ENCODE results near the gene MYO5B. TPM values are rescaled to one million over a fixed set of nuclear protein-coding genes. Genes with fewer than 3 reads are reported as not detected.

MYO5B gene
- total and polyA plus RNA-seq, 8 donors: 9.0 to 25.5 (median 12.1) TPM

DNA sequence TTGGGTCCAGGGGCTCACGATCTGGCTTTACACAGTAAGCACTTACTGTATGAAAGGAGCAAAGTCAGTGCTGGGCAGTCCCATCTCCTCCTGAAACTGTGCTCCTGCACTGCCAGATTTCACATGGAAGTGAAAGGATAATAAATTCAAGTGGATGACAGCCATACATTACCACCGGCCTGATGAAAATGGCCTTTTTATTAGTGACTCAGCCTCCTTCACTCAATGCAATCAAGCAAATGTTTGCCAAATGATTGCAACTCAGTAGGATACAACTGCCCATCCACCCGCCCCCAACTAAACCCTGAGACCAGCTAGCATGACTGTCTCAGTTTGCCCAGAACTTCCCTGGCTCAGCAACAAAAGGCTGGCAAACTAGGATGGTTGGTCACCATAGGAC is 77.1 kb downstream of the MYO5B start:
- Histone ChIP-seq H3K4me3 (no peak overlapping the region), H3K36me3 (no peaks in the 10 kb centered on the region), H3K27me3 (no peaks in the 10 kb centered on the region), H3K27ac (no peak overlapping the region), H3K9me3 (no peaks in the 10 kb centered on the region), H3K4me1 (no peaks in the 10 kb centered on the region)
- ATAC-seq (no peak), DNase-seq (no peak)
- no peak for TF ChIP-seq CTCF (IDR thresholded peaks at IDR 0.05)
- intact Hi-C loops (cut with DNase I): no loop called here

- intact Hi-C loops (cut with DNase I): no loop called here
- Histone ChIP-seq H3K4me1 (no peaks in the 10 kb centered on the region), H3K4me3 (no peak overlapping the region), H3K36me3 (no peaks in the 10 kb centered on the region), H3K27ac (no peak overlapping the region), H3K9me3 (no peaks in the 10 kb centered on the region), H3K27me3 (no peaks in the 10 kb centered on the region)
- DNase-seq (no peak), ATAC-seq (peak; percentile 85)
- no peak for TF ChIP-seq CTCF (IDR thresholded peaks at IDR 0.05)
Measured at GRCh38 chr18:50115095-50115494, 79.9 kb downstream of the MYO5B start.

GRCh38 chr18:50114448-50114847 is 80.5 kb downstream of the MYO5B start:
- Histone ChIP-seq H3K27ac (no peak overlapping the region), H3K9me3 (no peaks in the 10 kb centered on the region), H3K36me3 (no peaks in the 10 kb centered on the region), H3K27me3 (no peaks in the 10 kb centered on the region), H3K4me3 (no peak overlapping the region), H3K4me1 (no peaks in the 10 kb centered on the region)
- no peak for DNase-seq
- intact Hi-C loops (cut with DNase I): no loop called here
- peak; percentile 56 for ATAC-seq
- no peak for TF ChIP-seq CTCF (IDR thresholded peaks at IDR 0.05)

- no peaks in the 10 kb centered on the region for H3K36me3 ChIP-seq
- H3K4me1 ChIP-seq: no peaks in the 10 kb centered on the region
- no peak overlapping the region for H3K4me3 ChIP-seq
- no peak for ATAC-seq
- no peaks in the 10 kb centered on the region for H3K9me3 ChIP-seq
- TF ChIP-seq CTCF (IDR thresholded peaks at IDR 0.05): no peak
- no peak overlapping the region for H3K27ac ChIP-seq
- DNase-seq: no peak
- no peaks in the 10 kb centered on the region for H3K27me3 ChIP-seq
- intact Hi-C loops (cut with DNase I): no loop called here
Measured at GRCh38 chr18:50113726-50114125, 81.2 kb downstream of the MYO5B start.

GRCh38 chr18:50111398-50111797 is 83.5 kb downstream of the MYO5B start:
- intact Hi-C loops (cut with DNase I): no loop called here
- no peak for ATAC-seq
- TF ChIP-seq CTCF (IDR thresholded peaks at IDR 0.05): no peak
- Histone ChIP-seq H3K9me3 (no peaks in the 10 kb centered on the region), H3K27ac (no peak overlapping the region), H3K36me3 (no peaks in the 10 kb centered on the region), H3K4me3 (no peak overlapping the region), H3K27me3 (no peaks in the 10 kb centered on the region), H3K4me1 (no peaks in the 10 kb centered on the region)
- DNase-seq: no peak
